ENCODE results near the gene KLK12. TPM values are rescaled to one million over a fixed set of nuclear protein-coding genes. Genes with fewer than 3 reads are reported as not detected.
"Not testable (repeated sequence)": the region's sequence is repeated elsewhere in the genome, so short reads cannot be mapped to it uniquely, and the experiment has no call there.

The KLK12 gene
- total RNA-seq, 1 donor from 2014 or later, result not detected

DNA sequence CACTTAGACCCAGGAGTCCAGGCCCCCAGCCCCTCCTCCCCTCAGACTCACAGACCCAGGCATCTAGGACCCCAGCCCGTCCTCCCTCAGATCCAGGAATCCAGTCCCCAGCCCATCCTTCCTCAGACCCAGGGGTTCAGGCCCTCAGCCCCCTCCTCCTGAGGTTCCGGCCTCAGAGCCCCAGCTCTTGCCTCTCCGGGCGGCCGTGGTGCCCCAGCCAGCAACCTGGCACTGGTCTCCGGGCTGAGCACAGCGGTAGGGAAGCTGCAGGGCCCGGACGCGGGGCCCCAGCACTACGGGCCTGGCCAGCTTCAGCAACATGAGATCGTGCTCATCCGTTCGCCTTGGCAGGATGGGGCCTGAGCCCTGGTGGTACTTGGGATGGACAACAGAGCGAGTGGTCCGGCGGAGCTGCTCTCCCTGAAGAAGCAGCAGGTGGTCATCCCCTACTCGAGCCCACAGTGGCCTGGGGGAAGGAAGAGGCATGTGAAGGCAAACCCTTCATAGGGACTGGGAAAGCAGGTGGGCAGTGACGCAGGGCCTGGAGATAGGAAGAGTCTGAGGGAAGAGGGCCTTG is 19.0 kb downstream of the KLK12 start:
- DNase-seq (ENCODE audit: low spot score), result no peak

GRCh38 chr19:51014242-51014641 is 20.6 kb downstream of the KLK12 start:
- DNase-seq (ENCODE audit: low spot score), result no peak

DNA sequence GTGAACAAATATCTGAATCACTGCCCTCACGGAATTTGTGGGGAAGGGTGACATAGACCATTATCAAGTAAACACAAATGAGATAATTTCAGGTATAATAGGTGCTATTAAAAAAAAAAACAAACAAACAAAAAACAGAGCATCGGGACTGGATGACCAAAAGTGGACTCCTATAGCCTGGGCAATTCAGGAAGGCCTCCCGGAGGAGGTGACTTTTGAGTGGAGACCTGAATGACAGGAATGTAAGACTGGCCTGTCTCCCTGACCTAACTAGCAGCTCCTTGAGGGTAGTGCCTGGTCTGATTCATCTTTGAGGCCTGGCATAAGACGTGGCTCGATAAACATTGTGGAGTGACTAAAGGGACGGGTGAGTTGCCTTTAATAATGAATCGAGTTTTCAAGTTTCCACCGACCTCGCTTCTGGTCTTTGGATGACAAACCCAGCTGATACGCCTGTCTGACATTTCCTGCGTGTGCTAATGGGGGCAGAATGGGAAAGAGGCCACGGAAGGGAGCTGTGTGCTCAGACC is 22.1 kb downstream of the KLK12 start:
- DNase-seq (ENCODE audit: low spot score), result no peak

DNA sequence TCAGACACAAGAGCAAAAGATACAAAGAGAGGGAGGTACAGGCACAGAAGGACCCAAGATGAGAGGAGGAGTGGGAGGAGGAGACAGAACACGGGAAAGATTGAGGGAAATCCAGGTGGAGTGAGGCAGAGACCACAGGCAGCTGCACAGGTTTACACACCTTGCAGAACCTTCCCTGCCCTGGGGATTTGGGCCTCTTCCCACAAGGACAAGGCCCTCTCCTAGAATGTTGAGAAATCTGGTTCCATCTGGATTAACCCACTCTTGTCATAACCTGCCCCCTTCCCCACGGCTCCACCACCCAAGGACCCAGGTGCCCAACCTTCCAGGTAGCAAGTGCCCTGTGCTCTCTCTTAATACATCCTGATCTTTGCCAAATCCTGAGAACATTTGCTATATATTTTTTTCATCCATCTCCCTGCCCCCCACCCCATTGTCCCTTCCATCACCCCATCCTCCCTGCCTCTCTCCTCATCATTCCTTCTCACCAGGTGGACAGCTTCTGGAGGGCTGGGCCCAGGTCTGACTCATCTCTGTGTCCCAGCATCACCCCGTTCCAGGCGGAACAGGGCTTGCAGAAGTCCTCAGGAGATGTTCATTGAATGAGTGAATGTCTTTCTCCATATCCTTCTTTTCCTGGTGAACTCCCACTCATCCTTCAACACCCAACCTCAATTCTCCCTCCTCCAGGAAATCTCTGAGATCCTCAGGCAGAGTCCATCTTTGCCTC is 24.6 kb downstream of the KLK12 start:
- no peak for DNase-seq (ENCODE audit: low spot score)

DNA sequence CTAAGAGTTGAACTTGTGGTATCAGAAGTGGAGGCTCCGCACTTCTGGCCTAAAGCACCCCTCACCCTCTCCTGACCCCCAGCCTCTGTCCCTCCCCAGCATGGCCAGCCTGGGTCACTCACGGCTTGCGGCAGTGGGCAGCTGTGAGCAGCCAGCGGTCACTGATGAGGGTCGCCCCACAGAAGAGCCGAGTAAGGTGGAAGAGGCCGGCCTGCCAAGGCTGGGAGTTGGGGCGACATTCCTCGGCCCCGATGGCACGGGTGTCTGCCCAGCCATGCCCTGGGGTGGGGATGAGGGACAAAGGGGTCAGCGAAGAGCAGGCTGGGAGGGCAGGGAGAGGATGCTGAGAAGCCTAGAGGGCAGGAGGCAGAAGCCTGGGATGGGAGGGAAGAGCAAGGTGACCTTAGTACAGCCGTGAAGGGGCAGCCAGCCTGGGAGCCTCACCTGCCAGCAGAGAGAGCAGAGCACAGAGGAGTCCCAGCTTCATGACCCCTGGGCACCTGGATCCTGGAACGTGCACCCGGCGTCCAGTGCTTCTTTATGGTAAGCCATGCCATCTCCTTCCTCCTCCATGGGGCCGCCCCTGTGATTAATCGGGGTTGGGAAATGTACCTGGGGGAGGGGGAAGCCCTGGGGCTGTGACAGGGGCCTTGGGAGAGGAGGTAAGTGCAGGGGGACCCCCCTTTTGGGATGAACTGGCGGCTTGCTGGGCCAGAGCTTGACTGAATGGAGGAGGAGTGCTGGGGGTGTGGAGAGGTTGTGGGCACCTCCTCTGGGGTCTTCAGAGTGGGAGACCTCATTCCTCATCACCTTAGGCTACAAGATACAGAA is 25.5 kb downstream of the KLK12 start:
- DNase-seq (ENCODE audit: low spot score), result no peak

GRCh38 chr19:51007488-51007887 is 27.3 kb downstream of the KLK12 start:
- DNase-seq (ENCODE audit: low spot score), result no peak

GRCh38 chr19:51006406-51006805 is 28.4 kb downstream of the KLK12 start:
- no peak for DNase-seq (ENCODE audit: low spot score)

DNA sequence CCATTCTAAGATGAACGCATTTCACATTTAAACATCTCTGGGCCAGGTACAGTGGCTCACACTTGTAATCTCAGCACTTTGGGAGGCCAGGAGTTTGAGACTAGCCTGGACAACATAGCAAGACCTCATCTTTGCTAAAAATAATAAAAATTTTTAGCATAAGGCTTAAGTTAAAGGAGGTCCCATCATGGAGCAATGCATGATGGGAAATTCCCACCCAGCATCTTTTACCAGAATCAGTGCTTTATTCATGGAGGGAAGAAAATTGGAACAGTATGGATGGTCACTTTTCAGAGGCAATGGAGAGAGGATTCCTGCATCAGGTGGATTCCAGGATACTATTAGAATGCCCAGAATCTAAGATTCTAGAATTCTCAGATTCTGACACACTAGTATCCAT is 29.6 kb downstream of the KLK12 start:
- no peak for DNase-seq (ENCODE audit: low spot score)

DNA sequence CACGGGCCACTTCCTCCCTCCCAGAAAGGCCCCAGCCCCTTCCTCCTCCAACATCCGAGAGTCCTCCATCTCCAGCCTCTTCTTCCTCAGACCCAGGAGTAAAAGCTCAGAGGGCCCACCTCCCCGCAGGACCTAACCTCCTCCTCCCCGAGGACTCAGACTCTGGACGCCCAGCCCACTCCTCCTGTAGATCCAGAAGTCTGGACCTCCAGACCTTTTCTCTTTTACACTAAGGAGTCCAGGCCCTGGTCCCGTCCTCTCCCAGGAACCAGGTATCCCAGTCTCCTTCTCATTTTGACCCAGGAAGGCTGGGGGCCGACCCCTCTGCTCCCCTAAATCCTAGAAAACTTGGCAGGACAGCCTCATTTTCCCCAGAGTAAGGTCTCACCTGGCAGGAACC is 31.5 kb downstream of the KLK12 start:
- no peak for DNase-seq (ENCODE audit: low spot score)

DNA sequence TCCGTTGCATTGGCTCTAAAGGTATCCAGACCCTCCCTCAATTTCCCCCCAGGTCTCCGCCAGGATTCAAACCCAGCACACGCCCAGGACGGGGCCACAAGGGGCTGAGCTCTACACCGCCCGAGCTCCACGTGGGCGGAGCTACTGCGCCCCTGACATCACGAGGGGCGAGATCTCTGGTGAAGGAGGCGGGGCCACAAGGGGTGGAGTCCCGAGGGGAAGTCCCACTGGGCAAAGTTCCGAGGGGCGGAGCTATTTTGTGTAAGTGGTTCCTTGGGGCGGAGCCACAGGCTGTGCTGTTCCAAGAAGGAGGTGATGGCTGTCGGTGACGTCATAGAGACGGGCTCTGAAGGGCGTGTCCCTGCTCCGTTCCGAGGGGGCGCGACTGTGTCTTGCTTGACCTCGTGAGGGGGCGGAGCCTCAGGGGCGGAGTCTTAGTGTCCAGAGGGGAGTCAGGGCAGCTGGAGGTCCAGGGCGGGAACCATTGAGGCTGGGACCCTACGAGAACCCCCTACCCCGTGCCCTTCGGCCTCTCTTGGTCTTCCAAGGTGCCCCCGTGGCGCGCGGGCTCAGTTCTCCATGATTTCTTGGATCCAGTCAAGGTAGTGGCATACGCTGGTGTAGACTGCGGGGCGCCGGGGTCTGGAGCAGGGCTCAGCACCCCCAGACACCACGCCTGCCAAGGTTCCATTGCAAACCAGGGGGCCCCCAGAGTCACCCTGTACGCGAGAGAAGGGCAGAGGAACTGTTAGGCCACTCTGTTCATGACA is 32.1 kb downstream of the KLK12 start:
- no peak for DNase-seq (ENCODE audit: low spot score)

GRCh38 chr19:51002089-51002532 is 32.7 kb downstream of the KLK12 start:
- no peak for DNase-seq (ENCODE audit: low spot score)

GRCh38 chr19:51001515-51001914 is 33.3 kb downstream of the KLK12 start, which contains the start of gene KLK8:
KLK8 (minus strand) TSS chr19:51001604; CDS start chr19:51001167, 437 bp downstream.
- DNase-seq (ENCODE audit: low spot score), result no peak

DNA sequence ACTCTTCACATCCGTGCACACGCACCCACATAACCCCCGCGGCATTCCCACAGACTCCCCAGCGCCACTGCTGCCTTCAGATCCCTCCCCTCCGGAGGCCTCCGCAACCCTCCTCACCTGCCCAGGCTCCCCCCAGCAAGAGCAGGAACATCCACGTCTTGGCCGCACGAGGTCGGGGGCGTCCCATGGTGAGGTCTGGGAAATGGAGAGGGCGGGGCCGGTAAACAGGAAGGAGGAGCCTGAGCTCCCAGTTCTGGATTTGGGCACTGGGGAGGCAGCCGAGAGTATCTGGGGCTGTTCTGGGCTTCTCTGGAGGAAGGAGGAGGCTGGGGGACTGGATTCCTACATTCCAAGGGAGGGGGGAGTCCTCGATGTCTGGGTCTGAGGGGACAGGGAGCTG is 33.8 kb downstream of the KLK12 start:
- no peak for DNase-seq (ENCODE audit: low spot score)

- DNase-seq (ENCODE audit: low spot score), result no peak
These were observed 34.4 kb downstream of the KLK12 start for GRCh38 chr19:51000426-51000825.

GRCh38 chr19:50998686-50999085 is 36.1 kb downstream of the KLK12 start:
- no peak for DNase-seq (ENCODE audit: low spot score)

GRCh38 chr19:50998061-50998460 is 36.7 kb downstream of the KLK12 start:
- DNase-seq (ENCODE audit: low spot score), result no peak

DNA sequence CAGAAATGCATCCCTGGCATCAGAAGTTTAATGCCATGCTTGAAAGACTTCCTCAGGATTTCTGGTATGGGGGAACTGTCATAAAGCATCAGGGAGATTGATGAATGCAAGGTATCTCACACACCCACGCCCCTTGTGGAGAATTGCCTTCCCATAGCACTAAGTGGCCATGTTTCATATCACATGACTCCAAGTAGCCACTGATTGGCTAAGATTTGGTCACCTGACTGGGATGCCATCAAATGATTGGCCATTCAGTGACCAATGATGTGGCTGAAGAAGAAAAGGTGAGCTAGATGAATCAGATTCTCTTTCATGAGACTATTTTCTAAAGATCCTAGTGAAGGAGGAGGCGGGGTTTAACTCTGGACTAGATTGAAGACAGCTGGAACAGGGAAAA is 40.7 kb downstream of the KLK12 start:
- no peak for DNase-seq (ENCODE audit: low spot score)

DNA sequence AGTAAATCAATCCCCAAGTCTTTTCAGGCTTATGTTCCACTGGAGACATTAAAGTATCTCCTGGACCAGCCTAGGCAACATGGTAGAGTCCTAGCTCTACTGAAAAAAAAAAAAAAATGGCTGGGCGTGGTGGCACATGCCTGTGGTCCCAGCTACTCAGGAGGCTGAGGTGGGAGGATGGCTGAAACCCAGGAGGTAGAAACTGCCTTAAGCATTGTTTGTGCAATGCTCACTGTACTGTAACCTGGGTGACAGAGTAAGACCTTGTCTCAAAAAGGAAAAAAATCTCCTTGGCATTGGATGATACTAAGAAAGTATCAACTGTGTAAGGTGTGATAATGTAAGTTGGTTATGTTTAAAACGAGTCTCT is 42.2 kb downstream of the KLK12 start:
- DNase-seq (ENCODE audit: low spot score), result no peak

GRCh38 chr19:50984416-50984815 is 50.4 kb downstream of the KLK12 start:
- DNase-seq (ENCODE audit: low spot score), result not testable (repeated sequence)

DNA sequence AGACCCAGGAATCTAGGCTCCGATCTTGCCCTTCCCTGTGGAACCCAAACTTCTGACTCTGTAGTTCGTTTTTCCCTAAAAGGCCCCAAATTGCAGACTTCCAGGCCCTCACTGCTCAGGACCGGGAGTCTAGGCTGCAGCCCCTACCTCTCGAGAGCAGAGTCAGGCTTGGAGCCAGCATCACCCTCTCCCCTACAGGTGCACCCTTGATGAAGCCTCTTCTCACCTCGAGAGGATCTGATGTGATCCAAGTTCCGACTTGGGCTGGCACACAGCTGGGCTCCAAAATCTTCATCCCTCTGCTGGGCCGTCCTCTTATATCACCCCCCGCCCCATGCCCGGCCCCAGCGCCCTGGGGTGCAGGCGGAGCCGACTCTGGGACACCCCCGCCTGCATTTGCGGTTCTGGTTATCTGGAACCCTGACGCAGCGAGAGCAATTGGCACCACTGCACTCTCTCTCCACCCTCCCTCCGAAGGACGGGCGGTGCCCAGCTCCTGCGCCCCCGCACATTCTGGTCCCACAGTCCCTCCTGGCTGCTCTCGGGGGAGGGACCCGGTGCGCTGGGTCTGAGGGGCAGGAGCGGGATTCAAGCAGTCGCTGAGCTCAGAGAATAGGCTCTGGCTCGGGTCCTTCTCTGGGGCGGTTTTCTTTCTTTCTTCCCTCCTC is 51.0 kb downstream of the KLK12 start, which contains the start of gene KLK7:
Gene KLK7, minus strand, starts transcription at position 293 of the 668 bp plus-strand sequence. CDS start 1,518 bp downstream, outside the sequence.
- no peak for DNase-seq (ENCODE audit: low spot score)

- DNase-seq (ENCODE audit: low spot score), result no peak
These were observed 52.6 kb downstream of the KLK12 start for GRCh38 chr19:50982186-50982585.

Measured in ureter (tissue), 1 donor.